PC-3 (cell line): ENCODE measurements around the gene PHF21B. TPM values are rescaled to one million over a fixed set of nuclear protein-coding genes. Genes with fewer than 3 reads are reported as not detected.

Experiments used
- ATAC-seq: fragments of 200-7000 bp; cut with Tn5 transposase; 2 replicates; pipeline ENCODE4 v1.9.1; 2020; ENCODE audit warnings: mild to moderate bottlenecking, moderate library complexity
- BruUV-seq: library from RNA; stranded (reverse); fragments of 400-500 nt; replicated peaks from 2 replicates; lab custom pipeline; 2021; lab: Mats Ljungman, UMichigan
- CTCF ChIA-PET: fragments of 300-600 bp; sonication (Branson Sonifier 250); formaldehyde crosslinking; loops from one replicate; lab custom pipeline; 2022; ENCODE audit warnings: antibody characterized with exemption; lab: Charles Lee
- POLR2A ChIA-PET: fragments of 300-600 bp; sonication (Branson Sonifier 250); formaldehyde crosslinking; loops from one replicate; lab custom pipeline; 2022; ENCODE audit warnings: antibody characterized with exemption; ENCODE audit not compliant: unreplicated experiment; lab: Charles Lee
- DNase-seq: peaks from one replicate; pipeline ENCODE4 v3.0.0-alpha.2; 2015
- H2AFZ ChIP-seq: fragments of 300-600 bp; sonication (generic); 2 replicates; pipeline ENCODE4 v1.6.0; 2016; ENCODE audit warnings: antibody characterized with exemption, low read length
- H3F3A ChIP-seq: fragments of 300-600 bp; sonication (generic); one replicate; pipeline ENCODE4 v1.6.0; 2017; ENCODE audit warnings: antibody characterized with exemption, low read length, control low read depth, mild to moderate bottlenecking; ENCODE audit not compliant: unreplicated experiment
- H3K27ac ChIP-seq: fragments of 300-600 bp; sonication (generic); 2 replicates; pipeline ENCODE4 v1.5.1; 2016; ENCODE audit warnings: mild to moderate bottlenecking, low read length
- H3K27me3 ChIP-seq: fragments of 300-600 bp; sonication (generic); 2 replicates; pipeline ENCODE4 v1.6.1; 2016; ENCODE audit warnings: low read length, mixed read lengths
- H3K36me3 ChIP-seq: fragments of 300-600 bp; sonication (generic); 2 replicates; pipeline ENCODE4 v1.6.1; 2016; ENCODE audit warnings: low read depth, mixed run types, low read length, mixed read lengths
- H3K4me1 ChIP-seq: fragments of 300-600 bp; sonication (generic); 2 replicates; pipeline ENCODE4 v1.5.1; 2016; ENCODE audit warnings: low read length; ENCODE audit not compliant: insufficient read depth
- H3K4me2 ChIP-seq: fragments of 300-600 bp; sonication (generic); 2 replicates; pipeline ENCODE4 v1.6.0; 2016; ENCODE audit warnings: low read length
- H3K4me3 ChIP-seq: fragments of 300-600 bp; sonication (generic); 2 replicates; pipeline ENCODE4 v1.5.1; 2016; ENCODE audit warnings: mild to moderate bottlenecking, low read length, mixed read lengths
- H3K79me2 ChIP-seq: fragments of 300-600 bp; sonication (generic); 2 replicates; pipeline ENCODE4 v1.6.1; 2017; ENCODE audit warnings: low read length, mixed read lengths
- H3K9ac ChIP-seq: fragments of 300-600 bp; sonication (generic); 2 replicates; pipeline ENCODE4 v1.6.0; 2016; ENCODE audit warnings: mild to moderate bottlenecking, low read length
- H3K9me2 ChIP-seq: fragments of 300-600 bp; sonication (generic); replicated peaks from 2 replicates; pipeline ENCODE4 v1.6.1; 2016; ENCODE audit warnings: mixed run types, low read length, mixed read lengths
- H3K9me3 ChIP-seq: fragments of 300-600 bp; sonication (generic); 2 replicates; pipeline ENCODE4 v1.6.1; 2016; ENCODE audit warnings: low read length, mixed read lengths
- H4K20me1 ChIP-seq: fragments of 300-600 bp; sonication (generic); 2 replicates; pipeline ENCODE4 v1.6.1; 2016; ENCODE audit warnings: low read length, mixed read lengths
- CTCF ChIP-seq: fragments of 300-600 bp; sonication (generic); conservative IDR thresholded peaks from 2 replicates; pipeline ENCODE4 v1.5.1; 2017; ENCODE audit warnings: antibody characterized with exemption, low read depth, mild to moderate bottlenecking, low read length
- EZH2 ChIP-seq: fragments of 300-600 bp; sonication (generic); IDR thresholded peaks from one replicate; pipeline ENCODE4 v1.6.1; 2017; ENCODE audit warnings: antibody characterized with exemption, mild to moderate bottlenecking, low read length; ENCODE audit not compliant: unreplicated experiment
- EZH2phosphoT487 ChIP-seq: fragments of 300-600 bp; sonication (generic); IDR thresholded peaks from 2 replicates; pipeline ENCODE4 v1.6.1; 2018; ENCODE audit warnings: mild to moderate bottlenecking, antibody characterized with exemption, low read length, borderline replicate concordance
- intact Hi-C: fragments of 100-400 bp; cut with micrococcal nuclease; formaldehyde crosslinking; loops from 2 replicates; pipeline ENCODE4 v1.9.0; 2023
- total RNA-seq: library from RNA; depleted of rRNA; stranded (reverse); fragments of >200 nt; gene quantifications from 2 replicates; pipeline ENCODE4 v1.2.3, GENCODE V29; 2014

The PHF21B gene
- total RNA-seq, 1 experiment from 2014 or later = not detected

- BruUV-seq = no TSS peak
- H3K4me3 ChIP-seq = no peak overlapping the region
- DNase-seq = no peak
- ATAC-seq = no peak
- H3K4me2 ChIP-seq = no peak overlapping the region
- intact Hi-C loops = no loop called here
- no peaks in the 10 kb centered on the region for H3K27me3 ChIP-seq
- CTCF ChIA-PET = no interaction called here
- no peaks in the 10 kb centered on the region for H3K9me2 ChIP-seq
- POLR2A ChIA-PET = no interaction called here
- H3K9ac ChIP-seq = no peak overlapping the region
- H4K20me1 ChIP-seq = no peaks in the 10 kb centered on the region
- no peaks in the 10 kb centered on the region for H3F3A ChIP-seq
- H3K9me3 ChIP-seq = no peaks in the 10 kb centered on the region
- no peaks in the 10 kb centered on the region for H3K79me2 ChIP-seq
- no peaks in the 10 kb centered on the region for H3K4me1 ChIP-seq
- TF ChIP-seq CTCF = no peak
- no peak overlapping the region for H2AFZ ChIP-seq
- H3K36me3 ChIP-seq = no peaks in the 10 kb centered on the region
- H3K27ac ChIP-seq = no peak overlapping the region
These were observed 101.8 kb downstream of the PHF21B start for GRCh38 chr22:44907765-44908737.

- Histone ChIP-seq H2AFZ (no peak overlapping the region), H3K9ac (no peak overlapping the region), H3K4me2 (no peak overlapping the region), H3K9me2 (no peaks in the 10 kb centered on the region), H3K79me2 (no peaks in the 10 kb centered on the region), H3K4me1 (no peaks in the 10 kb centered on the region), H3K36me3 (no peaks in the 10 kb centered on the region), H3K27me3 (peaks cover under 1% of the 10 kb centered on the region; the same call in 1 of the 2 replicates), H3K9me3 (no peaks in the 10 kb centered on the region), H3F3A (no peaks in the 10 kb centered on the region), H4K20me1 (no peaks in the 10 kb centered on the region), H3K4me3 (no peak overlapping the region), H3K27ac (no peak overlapping the region)
- ChIA-PET POLR2A (no interaction called here), CTCF (no interaction called here)
- no peak for TF ChIP-seq CTCF
- no peak for TF ChIP-seq EZH2phosphoT487
- TF ChIP-seq EZH2 = no peak
- DNase-seq = no peak
- intact Hi-C loops = no loop called here
- no TSS peak for BruUV-seq
- no peak for ATAC-seq
These were observed 102.7 kb downstream of the PHF21B start for GRCh38 chr22:44906999-44907644.
